Muscle of arm (tissue), 12 donors: ENCODE results near the gene ACTL6B. TPM values are rescaled to one million over a fixed set of nuclear protein-coding genes. Genes with fewer than 3 reads are reported as not detected.

Experiments
- DNase-seq: peaks from one replicate; pipeline ENCODE4 v3.0.0-alpha.2; 2013
- polyA plus RNA-seq, 12 donors: library from polyadenylated mRNA; unstranded; fragments of 120-200 nt; gene quantifications; one replicate each; pipeline ENCODE4 v1.2.1, GENCODE V29; 2013; ENCODE audit not compliant: insufficient read length in 12 of 12

ACTL6B gene
- polyA plus RNA-seq, 12 donors, result 0.21 to 0.30 (median 0.28) TPM; not detected in 9

DNA sequence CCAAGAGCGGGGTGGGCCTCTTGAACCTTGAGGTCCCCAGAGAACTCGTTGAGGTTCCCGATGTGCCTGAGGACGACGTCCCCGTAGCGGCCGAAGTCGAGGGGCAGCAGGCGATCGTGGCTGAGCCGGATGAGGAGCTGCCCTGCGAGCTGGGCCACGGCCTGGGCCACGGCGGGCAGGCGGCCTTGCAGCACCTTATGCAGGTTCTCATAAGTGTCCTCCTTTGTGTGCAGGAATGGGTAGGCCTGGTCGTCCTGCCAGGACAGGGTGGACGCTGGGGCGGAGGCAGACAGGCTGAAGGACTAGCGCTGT, 29.1 kb downstream of the ACTL6B start:
- no peak for DNase-seq

DNA sequence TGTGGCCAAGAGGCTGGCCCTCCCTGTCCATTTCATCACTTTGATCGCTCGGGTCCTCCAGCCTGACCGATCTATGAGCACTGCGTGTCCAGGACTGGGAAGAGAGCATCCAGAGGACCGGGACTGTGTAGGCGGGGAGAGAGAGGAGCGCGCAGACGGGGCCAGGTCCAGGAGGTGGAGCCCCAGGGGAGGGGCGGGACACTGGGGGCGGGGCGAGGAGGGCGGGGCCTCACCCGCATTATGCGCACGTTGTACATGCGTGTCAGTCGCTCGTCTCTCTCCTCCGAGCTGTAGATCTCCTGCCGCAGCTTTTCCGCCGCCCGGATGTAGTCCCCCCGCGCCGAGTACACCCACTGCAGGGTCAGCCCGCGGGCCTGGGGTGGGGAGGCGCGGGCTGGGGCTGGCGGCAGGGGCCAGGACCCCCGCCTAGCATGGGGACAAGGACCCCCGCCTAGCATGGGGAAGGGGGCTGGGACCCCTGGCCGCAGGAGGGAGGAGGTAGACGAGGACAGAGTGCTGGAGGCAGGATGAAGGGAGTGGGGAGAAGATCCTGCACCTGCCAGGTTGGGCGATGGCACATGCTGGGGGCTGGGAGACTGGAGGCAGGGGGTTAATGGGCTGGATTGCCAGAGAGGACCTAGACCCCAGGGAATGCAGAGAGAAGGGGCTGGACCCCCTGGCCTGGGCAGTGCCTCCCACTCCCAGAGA, 29.6 kb downstream of the ACTL6B start:
- DNase-seq, result peak; percentile 70

DNA sequence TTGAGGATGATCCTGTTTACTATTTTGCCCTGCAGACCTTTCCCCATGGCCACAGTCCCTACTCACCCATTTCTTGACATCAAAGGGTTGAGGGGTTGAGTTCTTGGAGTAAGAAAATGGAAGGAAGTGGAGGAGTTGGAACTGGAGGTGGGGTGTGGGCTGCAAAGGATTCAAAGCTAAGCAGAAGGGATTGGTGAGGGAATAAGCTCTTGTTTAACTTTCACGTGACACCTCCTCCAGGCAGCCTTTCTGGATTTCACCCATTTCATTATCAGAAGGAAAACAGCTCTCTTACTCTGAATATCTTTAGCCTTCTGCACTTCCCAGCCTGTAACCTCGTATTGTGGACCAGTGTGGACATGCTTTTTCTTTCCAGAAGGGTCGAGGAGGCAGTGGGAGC, 30.2 kb downstream of the ACTL6B start:
- no peak for DNase-seq

GRCh38 chr7:100623951-100624824, 32.1 kb downstream of the ACTL6B start:
- no peak for DNase-seq

- DNase-seq, result no peak
Observed at GRCh38 chr7:100621554-100621953, 34.7 kb downstream of the ACTL6B start.

DNA sequence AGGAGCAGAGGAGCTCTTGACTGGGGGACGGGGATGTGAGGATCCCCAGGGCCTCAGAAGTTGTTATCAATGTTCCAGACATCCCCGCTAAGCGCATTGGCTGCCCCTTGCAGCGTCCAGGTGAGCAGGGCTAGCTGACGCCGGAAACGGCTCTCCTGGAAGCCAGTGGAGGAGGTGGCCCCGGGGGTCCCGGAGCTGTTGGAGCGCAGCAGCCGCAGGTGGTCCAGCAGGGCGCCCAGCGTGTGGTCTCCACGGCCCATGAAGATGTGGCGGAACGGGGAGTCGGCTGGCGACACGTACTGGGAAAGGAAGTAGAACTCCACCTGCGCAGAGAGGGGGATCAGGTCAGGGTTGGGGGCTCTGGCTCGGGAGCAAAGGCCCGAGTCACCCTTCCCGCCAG, 35.4 kb downstream of the ACTL6B start:
- DNase-seq, result no peak

DNA sequence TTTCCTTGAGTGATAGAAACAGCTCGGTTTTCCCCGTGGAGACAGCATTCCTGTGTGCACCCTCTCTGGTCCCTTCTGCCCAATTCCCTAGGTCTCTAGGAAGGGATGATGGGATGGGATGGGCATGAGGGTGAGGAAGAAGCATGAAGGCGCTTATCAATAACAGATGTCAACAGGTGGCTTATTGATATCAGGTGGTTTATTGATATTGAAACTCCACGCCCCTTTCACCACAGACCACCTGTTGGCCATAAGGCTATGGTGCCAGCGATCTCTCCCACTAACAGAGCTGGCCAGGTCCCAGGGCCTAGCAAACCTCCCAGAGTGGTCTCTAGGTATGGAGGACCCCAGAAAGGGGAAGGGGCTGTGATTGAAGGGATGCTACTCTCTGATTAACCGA, 36.0 kb downstream of the ACTL6B start:
- no peak for DNase-seq

GRCh38 chr7:100614308-100614861, 41.9 kb downstream of the ACTL6B start:
- no peak for DNase-seq

DNA sequence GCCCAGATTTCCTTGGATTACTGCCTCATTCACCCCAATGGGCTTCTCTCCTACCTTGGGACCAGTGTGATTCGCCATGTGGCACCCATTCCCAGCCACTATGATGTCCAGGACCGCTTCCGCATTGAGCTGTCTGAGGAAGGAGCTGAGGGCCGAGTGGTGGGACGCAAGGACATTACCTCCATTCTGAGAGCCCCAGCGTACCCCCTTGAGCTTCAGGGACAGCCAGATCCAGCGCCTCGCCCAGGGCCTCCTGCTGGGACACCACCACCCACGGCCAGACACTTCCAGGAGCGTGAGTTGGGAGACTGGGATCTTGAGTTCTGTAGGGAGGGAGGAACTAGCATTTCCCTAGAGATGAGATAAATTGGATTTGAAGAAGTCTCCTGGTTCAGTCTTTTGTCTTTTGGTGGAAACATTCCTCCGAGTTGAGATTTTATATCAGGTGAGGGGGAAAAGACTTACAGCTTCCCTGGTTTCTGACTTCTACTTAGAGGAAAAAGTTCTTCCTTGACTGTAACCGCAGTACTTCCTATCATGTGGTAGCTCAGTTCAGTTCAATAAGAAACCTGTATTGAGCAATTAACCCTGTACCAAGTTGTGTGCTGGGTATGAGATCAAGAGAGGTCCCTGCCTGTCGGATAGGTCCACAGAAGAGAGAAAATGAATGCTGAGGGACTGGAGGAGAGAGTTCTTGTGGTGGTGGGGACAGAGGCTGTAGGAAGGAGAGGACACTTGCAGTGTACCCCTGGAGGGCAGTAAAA, 42.7 kb downstream of the ACTL6B start:
- DNase-seq, result no peak

- no peak for DNase-seq
Observed at GRCh38 chr7:100612730-100613390, 43.4 kb downstream of the ACTL6B start.

DNA sequence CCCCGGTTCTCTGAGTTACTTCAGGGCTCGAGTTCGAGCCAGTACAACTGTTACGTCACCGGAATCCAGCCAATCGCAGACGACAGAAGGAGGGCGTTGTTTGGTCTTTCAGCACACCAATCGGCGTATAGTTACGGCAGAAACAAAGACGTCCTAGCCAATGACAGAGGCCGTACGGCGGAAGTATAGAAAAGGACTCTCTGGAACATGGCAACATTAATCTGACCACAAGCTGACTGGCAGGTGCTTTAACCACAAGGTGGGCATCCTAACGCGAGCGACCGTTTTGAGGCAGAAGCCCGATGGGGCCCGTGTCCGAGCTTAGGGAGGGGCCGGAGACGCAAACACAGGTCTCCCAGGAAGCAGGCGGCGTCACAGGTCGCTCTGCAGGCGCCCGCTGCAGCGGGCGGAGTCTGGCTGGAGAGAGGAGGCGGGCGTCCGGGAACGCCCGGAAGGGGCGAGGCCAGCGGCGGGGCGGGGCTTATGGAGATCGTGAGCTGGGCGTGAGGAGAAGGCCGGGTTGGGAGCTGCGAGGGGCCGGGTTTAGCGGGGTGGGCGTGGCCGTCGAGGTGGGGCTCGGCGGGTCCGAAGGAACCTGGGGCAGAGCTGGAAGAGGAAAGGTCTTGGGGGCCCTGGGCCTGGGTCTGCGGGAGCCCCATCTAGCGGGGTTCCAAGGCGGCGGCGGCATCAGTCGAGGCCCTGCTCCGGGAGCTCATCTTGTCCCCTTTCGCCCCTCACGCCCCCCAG, 44.1 kb downstream of the ACTL6B start, which contains the start of gene MOSPD3:
Gene MOSPD3, plus strand, starts transcription at position 558 of the 747 bp plus-strand sequence. CDS start 252 bp downstream, outside the sequence.
- DNase-seq, result peak; percentile 100

DNA sequence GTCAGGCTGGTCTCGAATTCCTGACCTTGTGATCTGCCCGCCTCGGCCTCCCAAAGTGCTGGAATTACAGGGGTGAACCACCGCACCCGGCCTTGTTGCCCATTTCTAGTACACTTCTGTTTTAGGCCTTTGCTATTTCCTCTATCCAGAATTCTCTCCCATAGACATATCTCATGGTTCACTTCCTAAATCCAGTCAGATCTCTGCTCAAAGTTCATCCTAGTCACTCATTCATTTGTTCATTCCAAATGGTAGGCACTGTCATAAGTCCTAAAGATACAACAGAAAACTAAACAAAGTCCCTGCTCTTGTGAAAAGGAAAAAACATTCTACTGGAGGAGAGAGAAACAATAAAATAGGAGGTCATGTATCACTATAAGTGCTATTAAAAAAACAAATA, 46.3 kb downstream of the ACTL6B start:
- no peak for DNase-seq

- no peak for DNase-seq
Observed at GRCh38 chr7:100607111-100607510, 49.1 kb downstream of the ACTL6B start.

- no peak for DNase-seq
Observed at GRCh38 chr7:100606313-100606712, 49.9 kb downstream of the ACTL6B start.

DNA sequence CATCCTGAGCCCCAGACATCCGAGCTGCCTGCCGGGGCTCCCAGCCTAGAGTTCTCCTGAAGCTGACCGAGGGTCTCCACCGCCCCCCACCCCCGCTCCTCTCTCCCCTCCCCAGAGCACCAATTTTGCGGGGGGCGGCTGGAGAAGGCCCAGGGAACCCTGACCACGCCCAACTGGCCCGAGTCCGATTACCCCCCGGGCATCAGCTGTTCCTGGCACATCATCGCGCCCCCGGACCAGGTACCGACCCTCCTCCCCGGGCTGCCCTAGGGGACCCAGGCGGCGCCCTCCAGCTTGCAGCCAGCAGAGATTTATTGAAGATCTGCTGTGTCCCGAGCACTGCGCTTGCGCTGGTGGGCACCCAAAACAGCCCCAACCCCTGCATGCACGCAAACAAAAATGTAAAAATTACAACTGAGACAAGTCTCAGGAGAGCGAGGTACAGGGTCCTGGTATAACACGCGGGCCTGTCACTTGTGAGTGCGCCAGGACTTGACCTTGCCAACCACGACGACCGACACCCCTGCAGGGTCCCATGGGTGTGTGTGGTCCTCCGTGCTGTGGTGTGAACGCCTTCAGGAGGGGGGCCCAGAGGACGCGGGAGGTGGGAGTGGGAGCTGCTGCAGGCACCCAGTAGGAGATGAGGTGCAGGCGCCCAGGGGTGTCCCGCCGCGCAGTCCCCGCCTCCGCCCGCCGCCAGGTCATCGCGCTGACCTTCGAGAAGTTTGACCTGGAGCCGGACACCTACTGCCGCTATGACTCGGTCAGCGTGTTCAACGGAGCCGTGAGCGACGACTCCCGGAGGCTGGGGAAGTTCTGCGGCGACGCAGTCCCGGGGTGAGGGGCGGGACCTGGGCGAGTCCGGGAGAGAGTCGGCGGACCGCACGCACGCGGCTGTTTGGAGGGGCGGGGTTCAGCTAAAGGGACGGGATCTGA, 51.0 kb downstream of the ACTL6B start:
- no peak for DNase-seq

- DNase-seq, result peak; percentile 67
Observed at GRCh38 chr7:100604028-100604975, 51.9 kb downstream of the ACTL6B start.

DNA sequence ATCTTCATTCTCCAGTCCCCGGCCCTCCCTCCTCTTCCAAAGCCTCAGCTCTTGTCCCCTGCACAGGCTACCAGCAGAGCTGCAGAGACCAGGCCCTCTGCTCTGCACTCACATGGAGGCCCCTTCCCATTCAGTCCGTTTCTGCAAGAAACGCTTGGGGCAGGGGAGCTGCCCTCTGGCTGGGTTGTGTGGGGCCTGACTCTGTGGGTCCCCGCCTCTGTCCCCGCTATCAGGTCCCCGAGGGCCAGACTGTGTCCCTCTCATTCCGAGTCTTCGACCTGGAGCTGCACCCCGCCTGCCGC, 52.6 kb downstream of the ACTL6B start:
- DNase-seq, result no peak

GRCh38 chr7:100602889-100603725, 53.1 kb downstream of the ACTL6B start:
- peak; percentile 88 for DNase-seq
